Loucy (cell line): ENCODE measurements around the gene CYP2D6.
"Not testable (repeated sequence)": the region's sequence is repeated elsewhere in the genome, so short reads cannot be mapped to it uniquely, and the experiment has no call there.

Experiments
- EZH2phosphoT487 ChIP-seq: fragments of 200-600 bp; IDR thresholded peaks from 2 replicates; pipeline ENCODE4 v1.6.1; 2018; ENCODE audit warnings: antibody characterized with exemption, mild to moderate bottlenecking, moderate library complexity, borderline replicate concordance
- TF ChIP-seq, protein P1 (sequence below): fragments of 200-600 bp; sonication (generic); conservative IDR thresholded peaks from 2 replicates; pipeline ENCODE4 v1.5.1; 2014; ENCODE audit warnings: mild to moderate bottlenecking, antibody characterized with exemption, low read length

DNA sequence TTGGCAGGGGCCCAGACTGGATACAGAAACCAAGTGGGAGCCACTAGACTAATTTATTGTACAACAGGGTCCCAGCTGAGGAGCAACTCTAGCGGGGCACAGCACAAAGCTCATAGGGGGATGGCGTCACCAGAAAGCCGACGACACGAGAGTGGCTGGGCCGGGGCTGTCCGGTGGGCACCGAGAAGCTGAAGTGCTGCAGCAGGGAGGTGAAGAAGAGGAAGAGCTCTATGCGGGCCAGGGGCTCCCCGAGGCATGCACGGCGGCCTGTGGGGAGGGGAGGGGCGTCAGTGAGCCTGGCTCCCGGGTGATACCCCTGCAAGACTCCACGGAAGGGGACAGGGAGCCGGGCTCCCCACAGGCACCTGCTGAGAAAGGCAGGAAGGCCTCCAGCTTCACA, 19.2 kb upstream of the CYP2D6 start:
- TF ChIP-seq, protein P1, sequence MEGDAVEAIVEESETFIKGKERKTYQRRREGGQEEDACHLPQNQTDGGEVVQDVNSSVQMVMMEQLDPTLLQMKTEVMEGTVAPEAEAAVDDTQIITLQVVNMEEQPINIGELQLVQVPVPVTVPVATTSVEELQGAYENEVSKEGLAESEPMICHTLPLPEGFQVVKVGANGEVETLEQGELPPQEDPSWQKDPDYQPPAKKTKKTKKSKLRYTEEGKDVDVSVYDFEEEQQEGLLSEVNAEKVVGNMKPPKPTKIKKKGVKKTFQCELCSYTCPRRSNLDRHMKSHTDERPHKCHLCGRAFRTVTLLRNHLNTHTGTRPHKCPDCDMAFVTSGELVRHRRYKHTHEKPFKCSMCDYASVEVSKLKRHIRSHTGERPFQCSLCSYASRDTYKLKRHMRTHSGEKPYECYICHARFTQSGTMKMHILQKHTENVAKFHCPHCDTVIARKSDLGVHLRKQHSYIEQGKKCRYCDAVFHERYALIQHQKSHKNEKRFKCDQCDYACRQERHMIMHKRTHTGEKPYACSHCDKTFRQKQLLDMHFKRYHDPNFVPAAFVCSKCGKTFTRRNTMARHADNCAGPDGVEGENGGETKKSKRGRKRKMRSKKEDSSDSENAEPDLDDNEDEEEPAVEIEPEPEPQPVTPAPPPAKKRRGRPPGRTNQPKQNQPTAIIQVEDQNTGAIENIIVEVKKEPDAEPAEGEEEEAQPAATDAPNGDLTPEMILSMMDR, result not testable (repeated sequence)
- TF ChIP-seq EZH2phosphoT487, result not testable (repeated sequence)
